Mesenchymal stem cell (in vitro differentiated cells and primary cell): ENCODE data around the gene UGT2B28.
"Not testable (repeated sequence)": the region's sequence is repeated elsewhere in the genome, so short reads cannot be mapped to it uniquely, and the experiment has no call there.

Experiments
- DNase-seq: peaks from one replicate; pipeline ENCODE4 v3.0.0-alpha.2; 2013
- H2AFZ ChIP-seq: one replicate; pipeline ENCODE4 v1.6.1; 2013; ENCODE audit warnings: low read depth, mild to moderate bottlenecking, control low read depth, inconsistent platforms, low read length, moderate library complexity
- H2AK5ac ChIP-seq: 2 replicates; pipeline ENCODE4 v1.6.1; 2013; ENCODE audit warnings: low read length, moderate library complexity, mild to moderate bottlenecking, inconsistent platforms; ENCODE audit not compliant: severe bottlenecking
- H2BK120ac ChIP-seq: one replicate; pipeline ENCODE4 v1.6.1; 2013; ENCODE audit warnings: low read depth, mild to moderate bottlenecking, inconsistent platforms, low read length, moderate library complexity
- H2BK12ac ChIP-seq, 2 experiments: one replicate each; pipeline ENCODE4 v1.6.1; 2013; ENCODE audit warnings: inconsistent platforms in 2 of 2, low read length in 2 of 2, mild to moderate bottlenecking in 2 of 2, moderate library complexity in 2 of 2, control low read depth in 1 of 2
- H2BK15ac ChIP-seq: one replicate; pipeline ENCODE4 v1.6.1; 2013; ENCODE audit warnings: mild to moderate bottlenecking, low read depth, inconsistent platforms; ENCODE audit not compliant: poor library complexity, severe bottlenecking
- H2BK5ac ChIP-seq: 2 replicates; pipeline ENCODE4 v1.6.1; 2013; ENCODE audit warnings: low read depth, mild to moderate bottlenecking, low read length, control low read depth, inconsistent platforms; ENCODE audit not compliant: poor library complexity, severe bottlenecking
- H3K14ac ChIP-seq, 2 experiments: one replicate each; pipeline ENCODE4 v1.6.1; 2013; ENCODE audit warnings: inconsistent platforms in 2 of 2, low read length in 2 of 2, control low read depth in 1 of 2, mild to moderate bottlenecking in 1 of 2, moderate library complexity in 1 of 2
- H3K18ac ChIP-seq, 2 experiments: one replicate each; pipeline ENCODE4 v1.6.1; 2013; ENCODE audit warnings: inconsistent platforms in 2 of 2, low read length in 2 of 2, control low read depth in 1 of 2, low read depth in 1 of 2, mild to moderate bottlenecking in 1 of 2
- H3K23ac ChIP-seq, 2 experiments: one replicate each; pipeline ENCODE4 v1.6.1; 2013; ENCODE audit warnings: inconsistent platforms in 2 of 2, low read length in 2 of 2, mild to moderate bottlenecking in 2 of 2, moderate library complexity in 2 of 2, control low read depth in 1 of 2
- H3K27ac ChIP-seq: 2 replicates; pipeline ENCODE4 v1.5.1; 2013; ENCODE audit warnings: mild to moderate bottlenecking, moderate library complexity, low read length, control low read depth, inconsistent platforms; ENCODE audit not compliant: poor library complexity, severe bottlenecking
- H3K27me3 ChIP-seq, 2 experiments: 2 replicates each; pipeline versions ENCODE4 v1.6.1 to v1.7.0; 2013; ENCODE audit warnings: low read length in 2 of 2, mild to moderate bottlenecking in 2 of 2, moderate library complexity in 2 of 2, control low read depth in 1 of 2, inconsistent platforms in 1 of 2; ENCODE audit not compliant: control insufficient read depth in 1 of 2, insufficient read depth in 1 of 2
- H3K36me3 ChIP-seq, 2 experiments: 2 replicates each; pipeline versions ENCODE4 v1.6.1 to v1.7.0; 2013; ENCODE audit warnings: low read length in 2 of 2, control low read depth in 1 of 2, inconsistent platforms in 1 of 2, low read depth in 1 of 2, mild to moderate bottlenecking in 1 of 2; ENCODE audit not compliant: insufficient read depth in 2 of 2, control insufficient read depth in 1 of 2
- H3K4ac ChIP-seq, 2 experiments: one replicate each; pipeline ENCODE4 v1.6.1; 2013; ENCODE audit warnings: inconsistent platforms in 2 of 2, low read length in 2 of 2, mild to moderate bottlenecking in 2 of 2, moderate library complexity in 2 of 2, control low read depth in 1 of 2, low read depth in 1 of 2
- H3K4me1 ChIP-seq: 2 replicates; pipeline ENCODE4 v1.6.1; 2013; ENCODE audit warnings: low read depth, low read length, control low read depth; ENCODE audit not compliant: control insufficient read depth, insufficient read depth
- H3K4me2 ChIP-seq: 2 replicates; pipeline ENCODE4 v1.6.1; 2013; ENCODE audit warnings: low read length, mild to moderate bottlenecking, inconsistent platforms; ENCODE audit not compliant: poor library complexity, severe bottlenecking
- H3K4me3 ChIP-seq, 2 experiments: 2 replicates each; pipeline versions ENCODE4 v1.5.1 to v1.7.0; 2013; ENCODE audit warnings: low read length in 2 of 2, mild to moderate bottlenecking in 2 of 2, control low read depth in 1 of 2, low read depth in 1 of 2; ENCODE audit not compliant: insufficient read depth in 1 of 2
- H3K79me1 ChIP-seq: replicated peaks from 2 replicates; pipeline ENCODE4 v1.6.1; 2013; ENCODE audit warnings: mild to moderate bottlenecking, control low read depth, low read length, inconsistent platforms; ENCODE audit not compliant: poor library complexity, severe bottlenecking
- H3K9ac ChIP-seq: 2 replicates; pipeline ENCODE4 v1.7.0; 2013; ENCODE audit warnings: mild to moderate bottlenecking, low read length, moderate library complexity
- H3K9me3 ChIP-seq: 2 replicates; pipeline ENCODE4 v1.7.0; 2013; ENCODE audit warnings: mild to moderate bottlenecking, low read length; ENCODE audit not compliant: control insufficient read depth
- H4K8ac ChIP-seq: one replicate; pipeline ENCODE4 v1.6.1; 2013; ENCODE audit warnings: inconsistent platforms, mild to moderate bottlenecking, low read length, moderate library complexity
- H4K91ac ChIP-seq: one replicate; pipeline ENCODE4 v1.6.1; 2013; ENCODE audit warnings: mild to moderate bottlenecking, low read length, inconsistent platforms
- WGBS: methylation state at CpG from one replicate; pipeline ENCODE4 v1.1.7; 2013; ENCODE audit warnings: mixed read lengths; 5-methylcytosine and 5-hydroxymethylcytosine counted together

UGT2B28 gene

DNA sequence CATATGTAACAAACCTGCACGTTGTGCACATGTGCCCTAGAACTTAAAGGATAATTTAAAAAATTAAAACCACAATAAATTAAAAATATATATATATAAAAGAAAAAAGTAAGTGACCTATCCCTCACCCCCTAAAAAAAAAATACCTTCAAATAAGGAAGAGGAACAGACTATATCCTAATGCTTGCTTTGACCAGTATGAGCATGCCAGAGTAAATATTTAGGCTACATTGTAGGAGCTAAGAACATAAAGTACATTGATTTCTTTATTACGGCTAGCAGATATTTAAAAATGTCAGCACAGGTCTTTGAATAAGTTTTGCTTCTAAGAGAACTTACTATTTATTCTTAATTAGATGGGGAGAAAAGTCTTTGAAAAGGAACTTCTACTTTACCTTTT is 62.8 kb downstream of the UGT2B28 start:
- not testable (repeated sequence) for H3K79me1 ChIP-seq, H4K8ac ChIP-seq, H3K18ac ChIP-seq, H3K23ac ChIP-seq, H3K4me1 ChIP-seq, H3K27ac ChIP-seq, H2BK5ac ChIP-seq, H2BK120ac ChIP-seq, H3K14ac ChIP-seq, H4K91ac ChIP-seq, H3K9me3 ChIP-seq, H2AFZ ChIP-seq, H3K36me3 ChIP-seq, H3K4ac ChIP-seq, H3K9ac ChIP-seq, H2BK12ac ChIP-seq, H3K4me3 ChIP-seq, H2BK15ac ChIP-seq, H2AK5ac ChIP-seq, H3K27me3 ChIP-seq, DNase-seq, H3K4me2 ChIP-seq
- WGBS = no CpG with 5 or more reads among the region's 2 CpGs

DNA sequence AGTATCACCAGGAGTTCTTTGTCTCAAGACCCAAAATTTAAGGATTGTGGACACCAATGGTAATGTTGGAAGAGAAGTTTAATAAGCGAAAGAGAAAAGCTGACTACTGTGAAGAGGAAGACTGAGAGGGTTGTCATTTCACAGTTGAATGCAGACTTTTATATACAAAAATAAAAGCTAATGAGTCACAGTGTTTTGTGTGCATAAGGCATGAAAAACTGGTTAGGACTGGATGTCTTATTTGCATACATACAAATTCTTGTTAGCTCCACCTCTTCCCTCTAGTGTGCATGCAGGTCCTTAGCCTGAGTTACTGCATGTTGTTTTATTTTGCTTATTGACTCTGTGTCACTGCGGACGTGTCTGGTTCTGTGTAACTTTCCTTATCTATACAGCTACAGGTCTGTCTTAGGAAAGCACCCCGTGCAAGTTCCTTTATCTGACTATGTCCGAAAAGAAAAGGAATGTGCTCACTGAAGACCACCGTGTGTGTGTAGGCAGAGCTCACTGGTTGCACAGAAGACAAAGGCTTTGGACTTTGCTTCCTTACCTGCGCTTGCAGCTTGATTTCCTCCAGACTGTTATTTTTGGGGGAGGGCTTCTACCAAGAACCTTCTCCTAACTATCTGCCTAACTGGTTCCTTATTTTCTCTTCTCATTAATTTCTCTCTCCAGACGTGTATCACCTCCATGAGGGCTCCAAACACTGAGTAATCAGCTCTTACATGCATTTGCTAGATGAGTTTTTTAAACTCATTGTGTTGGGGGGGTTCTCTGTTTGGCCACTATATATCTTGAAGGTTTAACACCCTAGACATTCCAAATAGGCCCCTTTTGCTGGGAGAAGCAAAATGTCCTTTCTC is 63.5 kb downstream of the UGT2B28 start:
- H3K4me3 ChIP-seq, H2BK12ac ChIP-seq: not testable (repeated sequence)

More for the DNA sequence above, 63.5 kb downstream of the UGT2B28 start:
- H2AFZ ChIP-seq, H3K23ac ChIP-seq, H3K9ac ChIP-seq, H4K8ac ChIP-seq, H3K36me3 ChIP-seq, H4K91ac ChIP-seq, H3K79me1 ChIP-seq, H3K4me1 ChIP-seq, H2BK15ac ChIP-seq, H3K27me3 ChIP-seq, H3K9me3 ChIP-seq, H2AK5ac ChIP-seq, H3K4me2 ChIP-seq, H2BK120ac ChIP-seq, DNase-seq, H2BK5ac ChIP-seq, H3K4ac ChIP-seq, H3K27ac ChIP-seq, H3K18ac ChIP-seq, H3K14ac ChIP-seq: not testable (repeated sequence)
- WGBS = 76% methylated on average over 7 of the region's 8 CpGs
